ENCODE data around the gene MAPK8IP1. TPM values are rescaled to one million over a fixed set of nuclear protein-coding genes. Genes with fewer than 3 reads are reported as not detected.

MAPK8IP1 gene
- total and polyA plus RNA-seq, 8 donors = 21.3 to 49.7 (median 33.5) TPM

GRCh38 chr11:45906965-45907611, 21.6 kb downstream of the MAPK8IP1 start, which contains the start of gene FREY1:
Gene FREY1 (minus strand): TSS chr11:45907271. CDS start chr11:45907245, 26 bp downstream.
- TF ChIP-seq CTCF (IDR thresholded peaks at IDR 0.05) = no peak
- intact Hi-C loops (cut with DNase I) = no loop called here
- FAIRE-seq = no peak
- H3K4me1 ChIP-seq = peaks cover 19 to 34% (median 31%) of the 10 kb centered on the region in 3 donors
- peak in 3 of 6 donors; percentile 53 to 80 (median 69) for DNase-seq
- ATAC-seq = peak; percentile 7 to 24 (median 14)
- H3K36me3 ChIP-seq = peaks cover 8 to 31% (median 9%) of the 10 kb centered on the region in 3 donors
- no peaks in the 10 kb centered on the region for H3K27me3 ChIP-seq
- WGBS, 2 donors = 51 to 63% methylated on average over 18 of the region's 18 CpGs
- no peak within 1 kb of the TSS for H3K4me3 ChIP-seq
- no peaks in the 10 kb centered on the region for H3K9me3 ChIP-seq
- H3K27ac ChIP-seq = peak within 1 kb of the TSS; percentile 70 to 87 (median 80)

- Histone ChIP-seq H3K36me3 (peaks cover 8 to 22% (median 14%) of the 10 kb centered on the region in 3 donors), H3K4me1 (peaks cover 19 to 34% (median 31%) of the 10 kb centered on the region in 3 donors), H3K9me3 (no peaks in the 10 kb centered on the region), H3K27ac (peak overlapping the region; percentile 70 to 87 (median 80)), H3K27me3 (no peaks in the 10 kb centered on the region), H3K4me3 (no peak overlapping the region)
- WGBS, 2 donors = 40 to 50% methylated on average over 8 of the region's 8 CpGs
- intact Hi-C loops (cut with DNase I) = no loop called here
- TF ChIP-seq CTCF (IDR thresholded peaks at IDR 0.05) = no peak
- peak in 3 of 4 donors; percentile 4 to 13 (median 11) for ATAC-seq
- no peak for FAIRE-seq
- peak in 5 of 6 donors; percentile 51 to 87 (median 85) for DNase-seq
These were observed 22.5 kb downstream of the MAPK8IP1 start for GRCh38 chr11:45907911-45908370.

- no peaks in the 10 kb centered on the region for H3K9me3 ChIP-seq
- 89 to 94% methylated on average over 32 of the region's 32 CpGs for WGBS, 2 donors
- no peak overlapping the region for H3K4me3 ChIP-seq
- no peak for FAIRE-seq
- no peak for ATAC-seq
- no peak for TF ChIP-seq CTCF (IDR thresholded peaks at IDR 0.05)
- H3K27ac ChIP-seq = no peak overlapping the region
- peaks cover 18 to 28% (median 26%) of the 10 kb centered on the region in 3 donors for H3K4me1 ChIP-seq
- no peaks in the 10 kb centered on the region for H3K27me3 ChIP-seq
- peaks cover 4 to 35% (median 32%) of the 10 kb centered on the region in 3 donors for H3K36me3 ChIP-seq
- intact Hi-C loops (cut with DNase I) = loop anchor here in 1 of 3 donors (10.0 kb wide), 1 partner anchor 45 kb away; no protein-coding TSS in a partner anchor
- DNase-seq = peak in 1 of 6 donors; percentile 71
These were observed 24.4 kb downstream of the MAPK8IP1 start for GRCh38 chr11:45909594-45910475.

- peaks cover 4 to 35% (median 32%) of the 10 kb centered on the region in 3 donors for H3K36me3 ChIP-seq
- intact Hi-C loops (cut with DNase I) = loop anchor here in 1 of 3 donors (10.0 kb wide), 1 partner anchor 46 kb away; no protein-coding TSS in a partner anchor
- H3K4me3 ChIP-seq = no peak overlapping the region
These were observed 25.2 kb downstream of the MAPK8IP1 start for GRCh38 chr11:45910623-45911022.

More at GRCh38 chr11:45910623-45911022, 25.2 kb downstream of the MAPK8IP1 start:
- Histone ChIP-seq H3K4me1 (peaks cover 12 to 20% (median 19%) of the 10 kb centered on the region in 3 donors), H3K27me3 (no peaks in the 10 kb centered on the region), H3K27ac (no peak overlapping the region), H3K9me3 (no peaks in the 10 kb centered on the region)
- 89 to 91% methylated on average over 9 of the region's 9 CpGs for WGBS, 2 donors
- no peak for FAIRE-seq
- ATAC-seq = no peak
- TF ChIP-seq CTCF (IDR thresholded peaks at IDR 0.05) = no peak
- DNase-seq = peak in 1 of 6 donors; percentile 38
